GM18951 (cell line): ENCODE data around the gene E2F7.

Source experiments
- POLR2A ChIP-seq: IDR thresholded peaks from 4 replicates; pipeline ENCODE4 v1.6.1; 2011; ENCODE audit warnings: mild to moderate bottlenecking; ENCODE audit not compliant: insufficient read length, insufficient read depth; ENCODE audit errors: extremely low read depth
- in situ Hi-C: fragments of 300-500 bp; cut with MboI; formaldehyde crosslinking; loops from one replicate; pipeline ENCODE4 v1.12.0; 2022; ENCODE audit warnings: low sequenced_read_pairs, mixed read lengths, inconsistent platforms; ENCODE audit not compliant: unreplicated experiment

The E2F7 gene

GRCh38 chr12:77025782-77026314, 39.5 kb downstream of the E2F7 start:
- no peak for TF ChIP-seq POLR2A
- in situ Hi-C loops, result no loop called here

- in situ Hi-C loops, result no loop called here
- no peak for TF ChIP-seq POLR2A
These were observed 41.9 kb downstream of the E2F7 start for GRCh38 chr12:77023501-77023900.

- in situ Hi-C loops, result no loop called here
- TF ChIP-seq POLR2A, result no peak
These were observed 45.4 kb downstream of the E2F7 start for GRCh38 chr12:77019920-77020319.

GRCh38 chr12:77016606-77017005, 48.8 kb downstream of the E2F7 start:
- no peak for TF ChIP-seq POLR2A
- in situ Hi-C loops, result no loop called here

GRCh38 chr12:77013091-77013490, 52.3 kb downstream of the E2F7 start:
- no peak for TF ChIP-seq POLR2A
- in situ Hi-C loops, result no loop called here

- in situ Hi-C loops, result no loop called here
- no peak for TF ChIP-seq POLR2A
These were observed 54.4 kb downstream of the E2F7 start for GRCh38 chr12:77010691-77011548.

GRCh38 chr12:77007476-77007875, 57.9 kb downstream of the E2F7 start:
- TF ChIP-seq POLR2A, result no peak
- in situ Hi-C loops, result no loop called here

- in situ Hi-C loops, result no loop called here
These were observed 59.7 kb downstream of the E2F7 start for GRCh38 chr12:77005611-77006098.

GRCh38 chr12:77003914-77004313, 61.5 kb downstream of the E2F7 start:
- no peak for TF ChIP-seq POLR2A
- in situ Hi-C loops, result no loop called here

More at GRCh38 chr12:77005611-77006098, 59.7 kb downstream of the E2F7 start:
- TF ChIP-seq POLR2A, result no peak

GRCh38 chr12:77003246-77003645, 62.1 kb downstream of the E2F7 start:
- TF ChIP-seq POLR2A, result no peak
- in situ Hi-C loops, result no loop called here

GRCh38 chr12:77002382-77002781, 63.0 kb downstream of the E2F7 start:
- TF ChIP-seq POLR2A, result no peak
- in situ Hi-C loops, result no loop called here

- no peak for TF ChIP-seq POLR2A
- in situ Hi-C loops, result no loop called here
These were observed 64.1 kb downstream of the E2F7 start for GRCh38 chr12:77001276-77001675.

- no peak for TF ChIP-seq POLR2A
- in situ Hi-C loops, result no loop called here
These were observed 66.3 kb downstream of the E2F7 start for GRCh38 chr12:76998908-76999556.
